Endodermal cell (in vitro differentiated cells): ENCODE data around the gene TTLL5. TPM values are rescaled to one million over a fixed set of nuclear protein-coding genes. Genes with fewer than 3 reads are reported as not detected.
A peak's percentile ranks its signal among the peaks of the same experiment; 100 is the strongest.

Source experiments
- DNase-seq: peaks from one replicate; pipeline ENCODE4 v3.0.0-alpha.2; 2017
- H3K27ac ChIP-seq: 2 replicates; pipeline ENCODE4 v1.5.1; 2013; ENCODE audit warnings: mild to moderate bottlenecking, low read depth, low read length, moderate library complexity
- H3K27me3 ChIP-seq: 2 replicates; pipeline ENCODE4 v1.6.1; 2013; ENCODE audit warnings: mild to moderate bottlenecking, low read length, moderate library complexity; ENCODE audit not compliant: insufficient read depth, control insufficient read depth, poor library complexity, severe bottlenecking
- H3K36me3 ChIP-seq: 2 replicates; pipeline ENCODE4 v1.7.0; 2013; ENCODE audit warnings: mild to moderate bottlenecking, low read length, moderate library complexity; ENCODE audit not compliant: control insufficient read depth, insufficient read depth
- H3K4me1 ChIP-seq: one replicate; pipeline ENCODE4 v1.7.0; 2013; ENCODE audit warnings: low read length; ENCODE audit not compliant: control insufficient read depth, insufficient read depth
- H3K4me3 ChIP-seq: 2 replicates; pipeline ENCODE4 v1.5.1; 2013; ENCODE audit warnings: mild to moderate bottlenecking, low read length, moderate library complexity
- H3K9ac ChIP-seq: 2 replicates; pipeline ENCODE4 v1.6.1; 2013; ENCODE audit warnings: mild to moderate bottlenecking, low read length, moderate library complexity; ENCODE audit not compliant: poor library complexity, severe bottlenecking; ENCODE audit errors: extremely low read depth
- H3K9me3 ChIP-seq: 2 replicates; pipeline ENCODE4 v1.6.1; 2013; ENCODE audit warnings: mild to moderate bottlenecking, low read length, moderate library complexity; ENCODE audit not compliant: control insufficient read depth
- H3K27ac Mint-ChIP-seq: 2 replicates; pipeline ENCODE4 v1.8.0; 2020; ENCODE audit warnings: mixed read lengths
- H3K27me3 Mint-ChIP-seq: 2 replicates; pipeline ENCODE4 v1.8.0; 2021; ENCODE audit warnings: mild to moderate bottlenecking, mixed read lengths; ENCODE audit not compliant: insufficient read depth
- H3K36me3 Mint-ChIP-seq: 2 replicates; pipeline ENCODE4 v1.8.0; 2020; ENCODE audit warnings: low read depth, mixed read lengths
- H3K4me1 Mint-ChIP-seq: 2 replicates; pipeline ENCODE4 v1.8.0; 2020; ENCODE audit warnings: mixed read lengths
- H3K4me3 Mint-ChIP-seq: 2 replicates; pipeline ENCODE4 v1.8.0; 2020; ENCODE audit warnings: mild to moderate bottlenecking, moderate library complexity, mixed read lengths
- H3K9me3 Mint-ChIP-seq: 2 replicates; pipeline ENCODE4 v1.8.0; 2020; ENCODE audit warnings: mild to moderate bottlenecking, mixed read lengths
- CTCF ChIP-seq: fragments of 200-600 bp; sonication (generic); conservative IDR thresholded peaks from 2 replicates; pipeline ENCODE4 v1.5.0; 2021; ENCODE audit warnings: antibody characterized with exemption, mild to moderate bottlenecking
- WGBS, 2 experiments: methylation state at CpG; one replicate each; pipeline versions ENCODE4 v1.1.5 to v1.1.7; 2013; ENCODE audit warnings: missing lambda C conversion rate in 2 of 2, mixed read lengths in 1 of 2; ENCODE audit not compliant: insufficient coverage in 1 of 2, insufficient read length in 1 of 2; 5-methylcytosine and 5-hydroxymethylcytosine counted together
- total RNA-seq, 2 donors: library from RNA; stranded (reverse); fragmentation: NEBNext Ultra II Directional in 1 of 2; extraction: Animal tissue kit (Norgen Biotek cat#: 25700) in 1 of 2; gene quantifications; 2 replicates in 1 of 2; 3 replicates in 1 of 2; pipeline ENCODE4 v1.2.1, GENCODE V29; 2021

The TTLL5 gene
- total RNA-seq, 2 donors from 2014 or later = 50.5 to 54.2 TPM

GRCh38 chr14:75711105-75711795 lies 50.2 kb downstream of the TTLL5 start:
- WGBS, 2 experiments = 59 to 72% methylated on average over 4 of the region's 4 CpGs
- peak overlapping the region; percentile 29 for H3K4me3 Mint-ChIP-seq
- Histone ChIP-seq H3K9me3 (no peaks in the 10 kb centered on the region), H3K27me3 (no peaks in the 10 kb centered on the region), H3K27ac (peak overlapping the region; percentile 61), H3K9ac (peak overlapping the region; percentile 61), H3K36me3 (peaks cover 6% of the 10 kb centered on the region), H3K4me1 (peaks cover 22% of the 10 kb centered on the region), H3K4me3 (peak overlapping the region; percentile 64)
- H3K36me3 Mint-ChIP-seq = peaks cover 11% of the 10 kb centered on the region
- H3K9me3 Mint-ChIP-seq = no peaks in the 10 kb centered on the region
- H3K27ac Mint-ChIP-seq = peak overlapping the region; percentile 98
- DNase-seq = peak; percentile 67
- no peaks in the 10 kb centered on the region for H3K27me3 Mint-ChIP-seq
- peak; percentile 85 for TF ChIP-seq CTCF
- peaks cover 43% of the 10 kb centered on the region for H3K4me1 Mint-ChIP-seq

DNA sequence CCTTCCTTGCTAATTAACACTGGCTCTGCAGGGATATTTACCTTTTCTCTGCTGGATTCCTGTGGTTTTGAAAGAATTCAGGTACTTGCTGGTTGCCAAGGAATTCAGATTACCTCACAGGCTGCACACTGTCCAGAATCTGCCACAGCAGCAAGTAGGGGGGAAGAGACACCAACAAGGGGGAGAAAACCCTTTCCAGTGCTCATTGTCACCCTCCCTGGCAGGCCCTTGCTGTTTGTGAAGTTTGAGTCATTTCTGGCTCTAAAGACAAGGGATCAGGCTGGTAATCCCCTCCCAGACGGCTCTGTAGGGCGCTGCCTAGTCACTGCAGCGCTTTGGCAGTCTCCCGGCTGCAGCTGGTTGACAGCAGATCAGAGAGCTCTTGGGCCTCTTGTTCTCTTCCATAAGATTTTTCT lies 50.8 kb downstream of the TTLL5 start:
- Histone ChIP-seq H3K4me1 (peaks cover 21% of the 10 kb centered on the region), H3K4me3 (peak overlapping the region; percentile 64), H3K9ac (peak overlapping the region; percentile 61), H3K27ac (peak overlapping the region; percentile 61), H3K9me3 (no peaks in the 10 kb centered on the region), H3K36me3 (peaks cover 6% of the 10 kb centered on the region), H3K27me3 (no peaks in the 10 kb centered on the region)
- whole genome bisulfite sequencing, 2 experiments = 12 to 13% methylated on average over 4 of the region's 4 CpGs
- H3K9me3 Mint-ChIP-seq = no peaks in the 10 kb centered on the region
- H3K4me3 Mint-ChIP-seq = peak overlapping the region; percentile 29
- H3K27me3 Mint-ChIP-seq = no peaks in the 10 kb centered on the region
- no peak for TF ChIP-seq CTCF
- peaks cover 13% of the 10 kb centered on the region for H3K36me3 Mint-ChIP-seq
- DNase-seq = peak; percentile 86
- H3K27ac Mint-ChIP-seq = peak overlapping the region; percentile 98
- peaks cover 43% of the 10 kb centered on the region for H3K4me1 Mint-ChIP-seq

- Mint-ChIP-seq H3K4me3 (no peak overlapping the region), H3K36me3 (peaks cover 20% of the 10 kb centered on the region), H3K9me3 (no peaks in the 10 kb centered on the region), H3K27ac (no peak overlapping the region), H3K27me3 (no peaks in the 10 kb centered on the region), H3K4me1 (peaks cover 56% of the 10 kb centered on the region)
- Histone ChIP-seq H3K27me3 (no peaks in the 10 kb centered on the region), H3K9me3 (no peaks in the 10 kb centered on the region), H3K4me3 (no peak overlapping the region), H3K4me1 (peaks cover 24% of the 10 kb centered on the region), H3K9ac (no peak overlapping the region), H3K36me3 (peaks cover 10% of the 10 kb centered on the region), H3K27ac (no peak overlapping the region)
- WGBS, 2 experiments = 86 to 90% methylated on average over 1 to 2 of the region's 2 CpGs
- no peak for DNase-seq
- TF ChIP-seq CTCF = no peak
These were observed 53.9 kb downstream of the TTLL5 start for GRCh38 chr14:75714991-75715390.
